OCI-LY3 (cell line): ENCODE results near the gene TMEM239.

Experiments used
- H2AFZ ChIP-seq: fragments of 200-600, 300-600 bp; shearing (Covaris generic); 2 replicates; pipeline ENCODE4 v1.6.0; 2014; ENCODE audit warnings: antibody characterized with exemption, low read depth, low read length
- H3K27ac ChIP-seq: fragments of 200-600, 300-600 bp; sonication (generic); 2 replicates; pipeline ENCODE4 v1.5.1; 2014; ENCODE audit warnings: mild to moderate bottlenecking, low read length, moderate library complexity, mixed read lengths
- H3K27me3 ChIP-seq: fragments of 200-600, 300-600 bp; sonication (generic); 2 replicates; pipeline ENCODE4 v1.6.1; 2014; ENCODE audit warnings: low read depth, low read length, mixed read lengths
- H3K36me3 ChIP-seq: fragments of 200-600, 300-600 bp; sonication (generic); replicated peaks from 2 replicates; pipeline ENCODE3; 2014; ENCODE audit warnings: low read depth, low read length, mixed read lengths
- H3K4me1 ChIP-seq: fragments of 300-600, 200-600 bp; sonication (generic); 2 replicates; pipeline ENCODE4 v1.6.1; 2014; ENCODE audit warnings: low read length, mixed read lengths
- H3K4me2 ChIP-seq: fragments of 200-600, 300-600 bp; sonication (generic); 2 replicates; pipeline ENCODE4 v1.6.1; 2014; ENCODE audit warnings: low read length, mixed read lengths
- H3K4me3 ChIP-seq: fragments of 300-600, 200-600 bp; sonication (generic); 2 replicates; pipeline ENCODE4 v1.5.1; 2014; ENCODE audit warnings: antibody characterized with exemption, mild to moderate bottlenecking, low read length, moderate library complexity
- H3K79me2 ChIP-seq: fragments of 300-600, 200-600 bp; shearing (Covaris generic); 2 replicates; pipeline ENCODE4 v1.6.1; 2014; ENCODE audit warnings: mild to moderate bottlenecking, low read length, mixed read lengths
- H3K9ac ChIP-seq: fragments of 300-600, 200-600 bp; shearing (Covaris generic); 2 replicates; pipeline ENCODE4 v1.6.0; 2014; ENCODE audit warnings: mild to moderate bottlenecking, low read length, moderate library complexity
- H3K9me3 ChIP-seq: fragments of 200-600, 300-600 bp; shearing (Covaris generic); 2 replicates; pipeline ENCODE4 v1.6.1; 2014; ENCODE audit warnings: low read length, mixed read lengths; ENCODE audit not compliant: insufficient read depth
- H4K20me1 ChIP-seq: fragments of 200-600, 300-600 bp; sonication (generic); 2 replicates; pipeline ENCODE4 v1.6.1; 2016; ENCODE audit warnings: low read length, mixed read lengths; ENCODE audit not compliant: insufficient read depth
- EZH2phosphoT487 ChIP-seq: fragments of 200-600 bp; shearing (Covaris generic); IDR thresholded peaks from 2 replicates; pipeline ENCODE4 v1.6.1; 2018; ENCODE audit warnings: antibody characterized with exemption, mixed run types, low read depth
- TF ChIP-seq, protein P1 (sequence below): fragments of 200-600, 300-600 bp; sonication (generic); IDR thresholded peaks from 2 replicates; pipeline ENCODE4 v1.5.1; 2014; ENCODE audit warnings: antibody characterized with exemption, low read length, low read depth

The TMEM239 gene

GRCh38 chr20:2800521-2801285, 15.5 kb upstream of the TMEM239 start, which contains the start of gene CPXM1:
Gene CPXM1, minus strand, starts transcription at chr20:2800627. Its CDS starts 55 bp downstream, at chr20:2800572.
- Histone ChIP-seq H3K4me1 (peaks cover 27% of the 10 kb centered on the region), H3K4me2 (peak within 1 kb of the TSS; percentile 90), H3K27ac (peak within 1 kb of the TSS; percentile 24; the same call in 1 of the 2 replicates), H3K79me2 (no peaks in the 10 kb centered on the region), H3K27me3 (peaks cover 23% of the 10 kb centered on the region), H3K9ac (peak within 1 kb of the TSS; percentile 68), H3K9me3 (no peaks in the 10 kb centered on the region), H3K4me3 (peak within 1 kb of the TSS; percentile 82), H3K36me3 (no peaks in the 10 kb centered on the region), H4K20me1 (no peaks in the 10 kb centered on the region), H2AFZ (peak within 1 kb of the TSS; percentile 92)
- TF ChIP-seq EZH2phosphoT487, result no peak
- TF ChIP-seq, protein P1, sequence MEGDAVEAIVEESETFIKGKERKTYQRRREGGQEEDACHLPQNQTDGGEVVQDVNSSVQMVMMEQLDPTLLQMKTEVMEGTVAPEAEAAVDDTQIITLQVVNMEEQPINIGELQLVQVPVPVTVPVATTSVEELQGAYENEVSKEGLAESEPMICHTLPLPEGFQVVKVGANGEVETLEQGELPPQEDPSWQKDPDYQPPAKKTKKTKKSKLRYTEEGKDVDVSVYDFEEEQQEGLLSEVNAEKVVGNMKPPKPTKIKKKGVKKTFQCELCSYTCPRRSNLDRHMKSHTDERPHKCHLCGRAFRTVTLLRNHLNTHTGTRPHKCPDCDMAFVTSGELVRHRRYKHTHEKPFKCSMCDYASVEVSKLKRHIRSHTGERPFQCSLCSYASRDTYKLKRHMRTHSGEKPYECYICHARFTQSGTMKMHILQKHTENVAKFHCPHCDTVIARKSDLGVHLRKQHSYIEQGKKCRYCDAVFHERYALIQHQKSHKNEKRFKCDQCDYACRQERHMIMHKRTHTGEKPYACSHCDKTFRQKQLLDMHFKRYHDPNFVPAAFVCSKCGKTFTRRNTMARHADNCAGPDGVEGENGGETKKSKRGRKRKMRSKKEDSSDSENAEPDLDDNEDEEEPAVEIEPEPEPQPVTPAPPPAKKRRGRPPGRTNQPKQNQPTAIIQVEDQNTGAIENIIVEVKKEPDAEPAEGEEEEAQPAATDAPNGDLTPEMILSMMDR, result no peak

DNA sequence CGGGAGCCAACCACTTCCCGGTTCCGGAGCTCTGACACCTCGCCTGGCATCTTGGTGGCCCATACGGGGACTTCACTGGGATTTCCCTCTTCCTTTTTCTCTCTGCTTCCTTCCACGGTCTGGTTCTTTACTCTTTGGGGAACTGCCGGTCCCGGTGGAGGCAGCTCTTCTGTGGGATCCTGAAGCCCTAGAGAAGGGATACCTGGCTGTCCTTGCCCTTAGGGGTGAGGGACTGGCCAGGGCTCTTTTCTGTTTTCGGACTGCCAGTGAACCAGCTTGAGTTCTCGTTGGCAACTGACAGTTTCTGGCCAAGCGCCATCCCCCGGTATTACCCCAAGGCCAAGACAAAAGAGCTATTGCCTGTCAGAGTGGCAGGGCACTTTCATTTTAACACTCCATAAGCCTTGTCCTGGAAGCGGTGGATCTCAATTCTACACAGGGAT, 14.9 kb upstream of the TMEM239 start:
- no peaks in the 10 kb centered on the region for H3K36me3 ChIP-seq
- H3K4me2 ChIP-seq, result peak overlapping the region; percentile 90
- H4K20me1 ChIP-seq, result no peaks in the 10 kb centered on the region
- H3K27ac ChIP-seq, result no peak overlapping the region
- peak overlapping the region; percentile 82 for H3K4me3 ChIP-seq
- TF ChIP-seq, protein P1, result no peak
- no peak for TF ChIP-seq EZH2phosphoT487
- no peaks in the 10 kb centered on the region for H3K9me3 ChIP-seq
- peaks cover 27% of the 10 kb centered on the region for H3K4me1 ChIP-seq
- H3K27me3 ChIP-seq, result peaks cover 24% of the 10 kb centered on the region
- peak overlapping the region; percentile 68; the same call in 1 of the 2 replicates for H3K9ac ChIP-seq
- no peaks in the 10 kb centered on the region for H3K79me2 ChIP-seq
- 0 out of 2 replicates have a peak overlapping the region, but pooled peaks have one; percentile 6 for H2AFZ ChIP-seq

GRCh38 chr20:2804041-2804828, 11.9 kb upstream of the TMEM239 start:
- Histone ChIP-seq H3K4me1 (peaks cover 17% of the 10 kb centered on the region), H3K27me3 (peaks cover 36% of the 10 kb centered on the region), H3K9ac (no peak overlapping the region), H3K27ac (no peak overlapping the region), H3K4me3 (no peak overlapping the region), H3K9me3 (no peaks in the 10 kb centered on the region), H3K4me2 (no peak overlapping the region), H3K79me2 (no peaks in the 10 kb centered on the region), H4K20me1 (no peaks in the 10 kb centered on the region), H3K36me3 (no peaks in the 10 kb centered on the region), H2AFZ (no peak overlapping the region)
- TF ChIP-seq, protein P1, result no peak
- TF ChIP-seq EZH2phosphoT487, result no peak
